ENCODE results near the gene TEAD1. TPM values are rescaled to one million over a fixed set of nuclear protein-coding genes. Genes with fewer than 3 reads are reported as not detected.

TEAD1 gene
- total RNA-seq, 1 donor from 2014 or later = 163 TPM

- no peaks in the 10 kb centered on the region for H3K4me1 Mint-ChIP-seq
- no peak for DNase-seq (ENCODE audit: low spot score in 2 of 2, unreplicated experiment in 2 of 2)
- H3K36me3 Mint-ChIP-seq = no peaks in the 10 kb centered on the region
- H3K27ac Mint-ChIP-seq = no peak overlapping the region
- H3K4me3 Mint-ChIP-seq = no peak overlapping the region
- TF ChIP-seq CTCF (IDR thresholded peaks at IDR 0.05; ENCODE audit: unreplicated experiment) = no peak
- H3K9me3 Mint-ChIP-seq = no peaks in the 10 kb centered on the region
- peaks cover 23% of the 10 kb centered on the region for H3K27me3 Mint-ChIP-seq (ENCODE audit: low read depth)
These were observed 312.1 kb downstream of the TEAD1 start for GRCh38 chr11:12986194-12986898.

- DNase-seq (ENCODE audit: low spot score in 2 of 2, unreplicated experiment in 2 of 2) = no peak
These were observed 315.4 kb downstream of the TEAD1 start for GRCh38 chr11:12989428-12990161.

GRCh38 chr11:12990162-12990480 is 315.9 kb downstream of the TEAD1 start:
- DNase-seq (ENCODE audit: low spot score in 2 of 2, unreplicated experiment in 2 of 2) = no peak
- H3K9me3 Mint-ChIP-seq = no peaks in the 10 kb centered on the region
- H3K4me3 Mint-ChIP-seq = no peak overlapping the region
- no peaks in the 10 kb centered on the region for H3K36me3 Mint-ChIP-seq
- peaks cover 27% of the 10 kb centered on the region for H3K27me3 Mint-ChIP-seq (ENCODE audit: low read depth)
- no peak for TF ChIP-seq CTCF (IDR thresholded peaks at IDR 0.05; ENCODE audit: unreplicated experiment)
- no peaks in the 10 kb centered on the region for H3K4me1 Mint-ChIP-seq
- no peak overlapping the region for H3K27ac Mint-ChIP-seq

More at GRCh38 chr11:12989428-12990161, 315.4 kb downstream of the TEAD1 start:
- Mint-ChIP-seq H3K36me3 (no peaks in the 10 kb centered on the region), H3K4me1 (no peaks in the 10 kb centered on the region), H3K27ac (no peak overlapping the region), H3K4me3 (no peak overlapping the region), H3K27me3 (ENCODE audit: low read depth) (peaks cover 30% of the 10 kb centered on the region), H3K9me3 (no peaks in the 10 kb centered on the region)
- no peak for TF ChIP-seq CTCF (IDR thresholded peaks at IDR 0.05; ENCODE audit: unreplicated experiment)

GRCh38 chr11:12991426-12991825 is 317.2 kb downstream of the TEAD1 start:
- peaks cover 15% of the 10 kb centered on the region for H3K27me3 Mint-ChIP-seq (ENCODE audit: low read depth)
- peaks cover 6% of the 10 kb centered on the region for H3K9me3 Mint-ChIP-seq
- no peak for DNase-seq (ENCODE audit: low spot score in 2 of 2, unreplicated experiment in 2 of 2)

GRCh38 chr11:12993626-12994025 is 319.4 kb downstream of the TEAD1 start:
- Mint-ChIP-seq H3K36me3 (no peaks in the 10 kb centered on the region), H3K4me1 (no peaks in the 10 kb centered on the region), H3K9me3 (peaks cover 11% of the 10 kb centered on the region), H3K27ac (no peak overlapping the region), H3K27me3 (ENCODE audit: low read depth) (peaks cover 15% of the 10 kb centered on the region), H3K4me3 (no peak overlapping the region)
- no peak for TF ChIP-seq CTCF (IDR thresholded peaks at IDR 0.05; ENCODE audit: unreplicated experiment)
- DNase-seq (ENCODE audit: low spot score in 2 of 2, unreplicated experiment in 2 of 2) = no peak

More at GRCh38 chr11:12991426-12991825, 317.2 kb downstream of the TEAD1 start:
- no peak overlapping the region for H3K27ac Mint-ChIP-seq
- no peak for TF ChIP-seq CTCF (IDR thresholded peaks at IDR 0.05; ENCODE audit: unreplicated experiment)
- H3K4me1 Mint-ChIP-seq = no peaks in the 10 kb centered on the region
- no peaks in the 10 kb centered on the region for H3K36me3 Mint-ChIP-seq
- H3K4me3 Mint-ChIP-seq = no peak overlapping the region
